ENCODE data around the gene PIAS2. TPM values are rescaled to one million over a fixed set of nuclear protein-coding genes. Genes with fewer than 3 reads are reported as not detected.
A peak's percentile ranks its signal among the peaks of the same experiment; 100 is the strongest.
"Not testable (repeated sequence)": the region's sequence is repeated elsewhere in the genome, so short reads cannot be mapped to it uniquely, and the experiment has no call there.

The PIAS2 gene
- 10 to 100 TPM; 20.1 to 30.4 (median 25.4) TPM for polyA plus RNA-seq (ENCODE audit: insufficient read length in 4 of 4)

GRCh38 chr18:46917108-46917802 lies at the start of gene PIAS2, which contains the start of gene KATNAL2:
Gene PIAS2 (minus strand): TSS chr18:46917507. CDS start chr18:46917345, 162 bp downstream.
Gene KATNAL2 (plus strand): TSS chr18:46917602. CDS start chr18:46946873, 29,271 bp downstream.
- peak; percentile 46 to 68 (median 54) for DNase-seq (ENCODE audit: low read depth in 4 of 4, low spot score in 3 of 4)

- DNase-seq (ENCODE audit: low read depth in 4 of 4, low spot score in 3 of 4): not testable (repeated sequence)
These were observed 49.0 kb upstream of the PIAS2 start for GRCh38 chr18:46966266-46966665.

GRCh38 chr18:46964579-46965293 lies 47.4 kb upstream of the PIAS2 start:
- not testable (repeated sequence) for DNase-seq (ENCODE audit: low read depth in 4 of 4, low spot score in 3 of 4)

- not testable (repeated sequence) for DNase-seq (ENCODE audit: low read depth in 4 of 4, low spot score in 3 of 4)
These were observed 46.6 kb upstream of the PIAS2 start for GRCh38 chr18:46963656-46964578.

- no peak for DNase-seq (ENCODE audit: low read depth in 4 of 4, low spot score in 3 of 4)
These were observed 40.9 kb upstream of the PIAS2 start for GRCh38 chr18:46958209-46958608.

GRCh38 chr18:46953195-46953594 lies 35.9 kb upstream of the PIAS2 start:
- no peak for DNase-seq (ENCODE audit: low read depth in 4 of 4, low spot score in 3 of 4)

- no peak for DNase-seq (ENCODE audit: low read depth in 4 of 4, low spot score in 3 of 4)
These were observed 32.9 kb upstream of the PIAS2 start for GRCh38 chr18:46950064-46950656.

- DNase-seq (ENCODE audit: low read depth in 4 of 4, low spot score in 3 of 4): peak in 3 of 4 donors; percentile 60 to 78 (median 61)
These were observed 29.5 kb upstream of the PIAS2 start for GRCh38 chr18:46946656-46947282.

GRCh38 chr18:46942646-46943045 lies 25.3 kb upstream of the PIAS2 start:
- DNase-seq (ENCODE audit: low read depth in 4 of 4, low spot score in 3 of 4): no peak

GRCh38 chr18:46939998-46940571 lies 22.8 kb upstream of the PIAS2 start:
- no peak for DNase-seq (ENCODE audit: low read depth in 4 of 4, low spot score in 3 of 4)

- DNase-seq (ENCODE audit: low read depth in 4 of 4, low spot score in 3 of 4): no peak
These were observed 22.1 kb upstream of the PIAS2 start for GRCh38 chr18:46939337-46939963.

GRCh38 chr18:46920653-46921052 lies 3.3 kb upstream of the PIAS2 start:
- no peak for DNase-seq (ENCODE audit: low read depth in 4 of 4, low spot score in 3 of 4)

- no peak for DNase-seq (ENCODE audit: low read depth in 4 of 4, low spot score in 3 of 4)
These were observed 2.8 kb upstream of the PIAS2 start for GRCh38 chr18:46920067-46920466.

GRCh38 chr18:46917803-46918600 lies 695 bp upstream of the PIAS2 start:
- DNase-seq (ENCODE audit: low read depth in 4 of 4, low spot score in 3 of 4): peak; percentile 37 to 58 (median 48)

GRCh38 chr18:46916551-46917107 lies 678 bp downstream of the PIAS2 start:
- peak in 3 of 4 donors; percentile 24 to 51 (median 36) for DNase-seq (ENCODE audit: low read depth in 4 of 4, low spot score in 3 of 4)

GRCh38 chr18:46915800-46916550 lies 1.3 kb downstream of the PIAS2 start:
- no peak for DNase-seq (ENCODE audit: low read depth in 4 of 4, low spot score in 3 of 4)

- DNase-seq (ENCODE audit: low read depth in 4 of 4, low spot score in 3 of 4): no peak
These were observed 6.5 kb downstream of the PIAS2 start for GRCh38 chr18:46910856-46911255.

Measured in left renal pelvis (tissue), 4 donors.